AG04450 (cell line): Measurements from ENCODE around the gene HK1. TPM values are rescaled to one million over a fixed set of nuclear protein-coding genes. Genes with fewer than 3 reads are reported as not detected.
"Not testable (repeated sequence)": the region's sequence is repeated elsewhere in the genome, so short reads cannot be mapped to it uniquely, and the experiment has no call there.

Experiments used
- CTCF ChIA-PET: fragments of 300-600, 350-600 bp; formaldehyde crosslinking; extraction: SDS; loops from one replicate; lab custom pipeline; 2022; ENCODE audit warnings: antibody characterized with exemption, inconsistent platforms; lab: Charles Lee
- POLR2A ChIA-PET: fragments of 350-600 bp; formaldehyde crosslinking; extraction: SDS; loops from one replicate; lab custom pipeline; 2021; ENCODE audit warnings: antibody characterized with exemption, inconsistent platforms; lab: Yijun Ruan, JAX
- DNase-seq: peaks from one replicate; pipeline ENCODE4 v3.0.0-alpha.2; 2011; ENCODE audit warnings: low read depth, low spot score
- H3K27ac ChIP-seq: one replicate; pipeline ENCODE4 v1.5.1; 2012; ENCODE audit warnings: low read depth, low read length, control low read depth
- H3K27me3 ChIP-seq: one replicate; pipeline ENCODE4 v1.6.0; 2012; ENCODE audit warnings: low read length; ENCODE audit not compliant: control insufficient read depth, insufficient read depth
- H3K4me3 ChIP-seq: 2 replicates; pipeline ENCODE4 v1.5.1; 2011; ENCODE audit warnings: mild to moderate bottlenecking, low read depth, low read length, control low read depth
- H3K9me3 ChIP-seq: 2 replicates; pipeline ENCODE4 v1.5.1; 2012; ENCODE audit warnings: low read length; ENCODE audit not compliant: control insufficient read depth, insufficient read depth
- CTCF ChIP-seq: IDR thresholded peaks from 2 replicates; pipeline ENCODE4 v1.5.1; 2011; ENCODE audit warnings: low read depth, low read length, control low read depth, inconsistent platforms
- polyA plus RNA-seq: library from polyadenylated mRNA; depleted of rRNA; stranded (reverse); fragments of >200 nt; gene quantifications from 2 replicates; pipeline ENCODE4 v1.2.3, GENCODE V29; 2011

Gene HK1
- polyA plus RNA-seq, 1 experiment, result 31.9 TPM

- CTCF ChIA-PET, result interaction anchor here (0.7 kb wide), 1 partner anchor 12 kb away, joined by 4 read pairs; no protein-coding TSS in a partner anchor
- no peak for TF ChIP-seq CTCF
- Histone ChIP-seq H3K27ac (no peak overlapping the region), H3K4me3 (no peak overlapping the region), H3K9me3 (peaks cover 7% of the 10 kb centered on the region; the same call in 1 of the 2 replicates), H3K27me3 (no peaks in the 10 kb centered on the region)
- POLR2A ChIA-PET, result no interaction called here
- DNase-seq, result no peak
These were observed 2.9 kb upstream of the HK1 start for GRCh38 chr10:69275444-69275843.

- Histone ChIP-seq H3K4me3 (no peak overlapping the region), H3K27ac (no peak overlapping the region), H3K27me3 (peaks cover 8% of the 10 kb centered on the region), H3K9me3 (peaks cover 7% of the 10 kb centered on the region)
- CTCF ChIA-PET, result no interaction called here
- DNase-seq, result no peak
- TF ChIP-seq CTCF, result no peak
- POLR2A ChIA-PET, result no interaction called here
These were observed 1.8 kb upstream of the HK1 start for GRCh38 chr10:69276503-69276902.

- POLR2A ChIA-PET, result no interaction called here
- no peak for TF ChIP-seq CTCF
- Histone ChIP-seq H3K9me3 (no peaks in the 10 kb centered on the region; the same call in 1 of the 2 replicates), H3K27ac (no peak overlapping the region), H3K4me3 (no peak overlapping the region), H3K27me3 (peaks cover 10% of the 10 kb centered on the region)
- CTCF ChIA-PET, result no interaction called here
- no peak for DNase-seq
These were observed 814 bp downstream of the HK1 start for GRCh38 chr10:69279110-69279509.

- no peak for DNase-seq
- H3K9me3 ChIP-seq, result no peaks in the 10 kb centered on the region; the same call in 1 of the 2 replicates
- TF ChIP-seq CTCF, result no peak
These were observed 3.5 kb downstream of the HK1 start for GRCh38 chr10:69281507-69282413.

GRCh38 chr10:69284402-69284801 lies 6.1 kb downstream of the HK1 start:
- CTCF ChIA-PET, H3K9me3 ChIP-seq, H3K4me3 ChIP-seq, DNase-seq, H3K27ac ChIP-seq: not testable (repeated sequence)
- H3K27me3 ChIP-seq, result peaks cover 10% of the 10 kb centered on the region
- POLR2A ChIA-PET, result interaction anchor here (0.6 kb wide), 1 partner anchor 62 kb away, joined by 6 read pairs; no protein-coding TSS in a partner anchor

More at GRCh38 chr10:69281507-69282413, 3.5 kb downstream of the HK1 start:
- POLR2A ChIA-PET, result no interaction called here
- H3K4me3 ChIP-seq, result no peak overlapping the region
- peaks cover 10% of the 10 kb centered on the region for H3K27me3 ChIP-seq
- CTCF ChIA-PET, result no interaction called here
- H3K27ac ChIP-seq, result no peak overlapping the region
